Measurements from ENCODE around the gene SWAP70. TPM values are rescaled to one million over a fixed set of nuclear protein-coding genes. Genes with fewer than 3 reads are reported as not detected.

The SWAP70 gene
- total RNA-seq, result 10 to 100 TPM; 29.7 to 53.6 (median 38.8) TPM

DNA sequence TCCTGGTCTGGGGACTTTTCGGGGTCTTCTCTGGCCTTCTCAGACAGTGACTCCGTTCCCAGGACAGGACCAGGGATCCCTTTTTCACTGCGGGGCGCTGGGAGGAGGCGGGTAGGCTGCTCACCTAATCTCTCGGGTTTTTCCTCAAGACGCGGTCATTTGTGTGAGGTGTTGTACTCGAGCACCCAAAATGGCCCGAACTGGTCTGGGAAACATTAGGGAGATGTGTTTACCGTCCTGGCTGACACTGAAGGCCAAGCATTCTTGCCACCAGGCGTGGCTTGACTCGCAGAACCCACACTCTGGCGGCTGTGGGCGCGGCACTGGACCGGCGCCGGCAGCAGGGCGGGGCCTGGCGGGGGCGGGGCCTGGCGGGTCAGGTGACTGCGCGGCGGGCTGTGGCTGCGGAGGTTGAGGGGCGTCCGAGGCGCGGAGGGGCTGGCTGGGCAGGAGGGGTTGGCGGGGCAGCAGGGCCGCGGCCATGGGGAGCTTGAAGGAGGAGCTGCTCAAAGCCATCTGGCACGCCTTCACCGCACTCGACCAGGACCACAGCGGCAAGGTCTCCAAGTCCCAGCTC lies at the start of gene SWAP70:
SWAP70 (plus strand) TSS at position 379 of the 577 bp plus-strand sequence; CDS start at position 482, 103 bp downstream.
- Histone ChIP-seq H3K36me3 (no peaks in the 10 kb centered on the region), H3K4me3 (replicated peaks in 1 of 3) (peak within 1 kb of the TSS; percentile 55 to 89 (median 80)), H3K4me1 (peaks cover 0 to 5% of the 10 kb centered on the region in 2 donors), H3K9me3 (no peaks in the 10 kb centered on the region), H3K27ac (peak within 1 kb of the TSS; percentile 94 to 98 (median 95)), H3K27me3 (no peaks in the 10 kb centered on the region)
- WGBS, 2 donors, result 0 to 3% methylated on average over 13 to 17 of the region's 38 CpGs
- TF ChIP-seq, protein P1, sequence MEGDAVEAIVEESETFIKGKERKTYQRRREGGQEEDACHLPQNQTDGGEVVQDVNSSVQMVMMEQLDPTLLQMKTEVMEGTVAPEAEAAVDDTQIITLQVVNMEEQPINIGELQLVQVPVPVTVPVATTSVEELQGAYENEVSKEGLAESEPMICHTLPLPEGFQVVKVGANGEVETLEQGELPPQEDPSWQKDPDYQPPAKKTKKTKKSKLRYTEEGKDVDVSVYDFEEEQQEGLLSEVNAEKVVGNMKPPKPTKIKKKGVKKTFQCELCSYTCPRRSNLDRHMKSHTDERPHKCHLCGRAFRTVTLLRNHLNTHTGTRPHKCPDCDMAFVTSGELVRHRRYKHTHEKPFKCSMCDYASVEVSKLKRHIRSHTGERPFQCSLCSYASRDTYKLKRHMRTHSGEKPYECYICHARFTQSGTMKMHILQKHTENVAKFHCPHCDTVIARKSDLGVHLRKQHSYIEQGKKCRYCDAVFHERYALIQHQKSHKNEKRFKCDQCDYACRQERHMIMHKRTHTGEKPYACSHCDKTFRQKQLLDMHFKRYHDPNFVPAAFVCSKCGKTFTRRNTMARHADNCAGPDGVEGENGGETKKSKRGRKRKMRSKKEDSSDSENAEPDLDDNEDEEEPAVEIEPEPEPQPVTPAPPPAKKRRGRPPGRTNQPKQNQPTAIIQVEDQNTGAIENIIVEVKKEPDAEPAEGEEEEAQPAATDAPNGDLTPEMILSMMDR (IDR thresholded peaks at IDR 0.05), result peak in 4 of 6 experiments; percentile 40 to 59 (median 51)
- peak in 1 of 2 donors; percentile 84 for TF ChIP-seq POLR2A (IDR thresholded peaks at IDR 0.05)
- intact Hi-C loops (cut with DNase I), result loop anchor here (10.0 kb wide), 1 partner anchor 49 kb away; no protein-coding TSS in a partner anchor
- DNase-seq, result peak; percentile 91

DNA sequence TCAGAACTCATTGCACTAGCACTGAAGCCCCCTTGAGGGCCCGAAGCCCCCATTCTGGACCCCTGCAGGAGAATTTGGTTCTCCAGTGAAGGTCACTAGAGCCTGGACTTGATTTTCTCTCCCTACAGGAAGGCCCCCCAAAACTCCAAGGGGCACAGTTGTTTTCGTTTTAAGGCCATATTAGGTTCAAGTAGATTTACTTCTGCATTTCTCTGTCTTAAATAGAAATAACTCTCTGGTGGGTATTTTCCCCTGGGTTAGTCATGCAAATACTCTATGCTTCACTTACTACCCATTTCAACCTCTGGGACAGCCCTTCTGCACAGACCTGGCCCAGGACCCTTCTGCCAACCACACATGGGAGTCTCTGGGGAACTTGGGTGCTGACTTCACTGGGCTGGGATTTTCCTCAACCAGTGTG lies 48.8 kb upstream of the SWAP70 start:
- Histone ChIP-seq H3K4me3 (replicated peaks in 1 of 3) (no peak overlapping the region), H3K36me3 (no peaks in the 10 kb centered on the region), H3K27me3 (no peaks in the 10 kb centered on the region), H3K27ac (peak overlapping the region in 2 of 3 donors; percentile 99 to 100), H3K4me1 (peaks cover 9 to 24% of the 10 kb centered on the region in 2 donors), H3K9me3 (no peaks in the 10 kb centered on the region)
- DNase-seq, result no peak
- TF ChIP-seq, protein P1 (IDR thresholded peaks at IDR 0.05), result no peak
- TF ChIP-seq POLR2A (IDR thresholded peaks at IDR 0.05), result no peak
- intact Hi-C loops (cut with DNase I), result loop anchor here (10.0 kb wide), 1 partner anchor 50 kb away; the partner anchor contains the start of gene SWAP70
- 76 to 87% methylated on average over 2 of the region's 2 CpGs for WGBS, 2 donors

DNA sequence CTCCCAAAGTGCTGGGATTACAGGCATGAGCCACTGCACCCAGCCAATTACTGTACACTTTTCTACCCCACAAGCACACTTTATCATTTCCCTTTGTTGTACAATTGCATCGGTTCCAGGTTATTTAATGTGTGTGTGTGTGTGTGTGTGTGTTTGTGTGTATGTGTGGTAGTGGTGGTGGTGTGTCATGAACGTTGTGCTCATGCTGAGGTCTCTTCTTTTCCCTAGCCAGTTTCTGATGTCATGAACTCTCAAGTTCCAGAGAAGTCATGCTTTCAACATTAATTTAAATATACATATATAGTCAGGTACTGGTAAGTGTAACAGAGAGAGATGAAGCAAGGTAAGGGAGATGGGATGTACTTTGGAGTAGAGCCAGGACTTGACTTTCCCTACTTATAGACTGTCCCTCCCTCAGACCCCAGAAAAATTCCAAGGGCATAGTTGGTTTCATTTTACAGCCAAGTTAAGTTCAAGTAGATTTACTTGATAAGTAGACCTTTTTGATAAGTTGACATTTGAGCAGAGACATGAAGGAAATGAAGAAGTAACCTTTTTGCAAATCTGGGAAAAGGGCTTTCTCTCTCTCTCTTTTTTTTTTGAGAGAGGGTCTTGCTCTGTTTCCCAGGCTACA lies 47.7 kb upstream of the SWAP70 start:
- Histone ChIP-seq H3K36me3 (no peaks in the 10 kb centered on the region), H3K4me3 (replicated peaks in 1 of 3) (no peak overlapping the region), H3K4me1 (peaks cover 9 to 24% of the 10 kb centered on the region in 2 donors), H3K27ac (no peak overlapping the region), H3K27me3 (no peaks in the 10 kb centered on the region), H3K9me3 (no peaks in the 10 kb centered on the region)
- DNase-seq, result no peak
- TF ChIP-seq, protein P1 (IDR thresholded peaks at IDR 0.05), result no peak
- no peak for TF ChIP-seq POLR2A (IDR thresholded peaks at IDR 0.05)
- 51 to 53% methylated on average over 2 of the region's 2 CpGs for WGBS, 2 donors
- intact Hi-C loops (cut with DNase I), result loop anchor here (10.0 kb wide), 1 partner anchor 49 kb away; the partner anchor contains the start of gene SWAP70

DNA sequence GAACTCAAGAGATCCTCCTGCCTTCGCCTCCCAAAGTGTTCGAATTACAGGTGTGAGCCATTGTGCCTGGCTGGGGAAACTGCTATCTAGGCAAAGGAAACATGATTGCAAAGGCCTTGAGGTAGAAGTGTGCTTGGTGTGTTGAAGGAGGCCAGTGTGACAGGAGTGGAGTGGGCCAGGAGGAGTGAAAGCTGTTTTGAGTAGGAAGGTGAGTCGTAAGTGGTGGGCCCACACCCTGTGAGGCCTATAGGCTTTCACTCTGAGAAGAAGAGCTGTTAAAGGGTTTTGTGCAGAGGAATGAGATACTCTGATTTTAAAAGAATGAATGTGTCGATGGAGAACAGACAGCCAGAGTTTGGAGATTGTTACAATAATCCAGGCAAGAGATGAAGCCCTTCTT lies 47.0 kb upstream of the SWAP70 start:
- DNase-seq, result no peak
- Histone ChIP-seq H3K36me3 (no peaks in the 10 kb centered on the region), H3K4me1 (peaks cover 9 to 24% of the 10 kb centered on the region in 2 donors), H3K9me3 (no peaks in the 10 kb centered on the region), H3K27ac (no peak overlapping the region), H3K4me3 (replicated peaks in 1 of 3) (no peak overlapping the region), H3K27me3 (no peaks in the 10 kb centered on the region)
- intact Hi-C loops (cut with DNase I), result loop anchor here (10.0 kb wide), 1 partner anchor 48 kb away; the partner anchor contains the start of gene SWAP70
- WGBS, 2 donors, result 93 to 94% methylated on average over 4 of the region's 4 CpGs
- TF ChIP-seq, protein P1 (IDR thresholded peaks at IDR 0.05), result no peak
- no peak for TF ChIP-seq POLR2A (IDR thresholded peaks at IDR 0.05)

DNA sequence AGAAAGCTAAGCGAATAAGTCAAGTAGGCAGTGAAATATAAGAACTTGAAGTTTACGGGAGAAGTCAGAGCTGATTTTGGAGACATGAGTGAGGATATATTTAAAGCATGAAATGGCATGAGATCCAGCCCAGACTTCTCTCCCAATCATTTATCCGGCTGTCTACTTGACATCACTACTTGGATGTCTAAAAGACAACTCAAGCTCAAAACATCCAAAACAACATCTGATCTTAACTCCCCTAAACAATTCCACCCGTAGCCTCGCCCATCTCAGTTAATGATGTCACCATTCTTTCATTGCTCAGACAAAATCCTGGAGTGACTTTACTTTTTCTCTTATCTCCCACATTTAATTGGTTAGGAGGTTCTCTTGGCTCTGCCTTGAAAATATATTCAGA lies 45.9 kb upstream of the SWAP70 start:
- no peaks in the 10 kb centered on the region for H3K9me3 ChIP-seq
- TF ChIP-seq, protein P1 (IDR thresholded peaks at IDR 0.05), result no peak
- no peak for TF ChIP-seq POLR2A (IDR thresholded peaks at IDR 0.05)
- no peak overlapping the region for H3K27ac ChIP-seq
- no peak for DNase-seq
- WGBS, 2 donors, result 88 to 92% methylated on average over 5 of the region's 5 CpGs
- peaks cover 5 to 15% of the 10 kb centered on the region in 2 donors for H3K4me1 ChIP-seq
- no peak overlapping the region for H3K4me3 ChIP-seq (replicated peaks in 1 of 3)
- intact Hi-C loops (cut with DNase I), result loop anchor here (2.0 to 10.0 kb wide), 2 partner anchors 47 to 131 kb away; partner anchors contain the start of gene SWAP70
- no peaks in the 10 kb centered on the region for H3K36me3 ChIP-seq
- H3K27me3 ChIP-seq, result no peaks in the 10 kb centered on the region
